GM21825 (cell line): Measurements from ENCODE around the gene TJP2.
"Not testable (repeated sequence)": the region's sequence is repeated elsewhere in the genome, so short reads cannot be mapped to it uniquely, and the experiment has no call there.

Source experiments
- ATAC-seq: cut with Tn5 transposase; IDR thresholded peaks from one replicate; pipeline ENCODE4 v1.9.1; 2021; ENCODE audit warnings: mild to moderate bottlenecking, moderate library complexity; ENCODE audit not compliant: unreplicated experiment

TJP2 gene

DNA sequence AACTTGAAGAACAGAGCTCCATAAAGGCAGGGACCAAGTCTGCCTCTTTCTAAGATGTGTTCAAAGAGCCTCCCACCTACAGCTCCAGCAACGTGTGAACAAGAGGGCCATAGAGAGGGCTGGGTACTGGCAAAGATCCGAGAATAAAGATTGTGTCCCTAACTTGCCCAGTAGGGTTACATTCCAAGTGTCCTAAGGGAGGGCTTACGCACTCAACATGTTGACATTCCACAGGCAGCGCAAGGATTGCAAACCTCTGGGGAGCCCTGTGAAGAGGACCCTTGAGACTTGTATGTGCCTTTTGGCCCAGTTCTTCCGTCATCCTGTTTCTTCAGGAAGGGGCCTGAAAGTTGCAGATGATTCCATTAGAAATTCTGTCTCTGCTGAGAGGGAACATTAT, 102.7 kb downstream of the TJP2 start:
- no peak for ATAC-seq

- peak; percentile 83 for ATAC-seq
Observed at GRCh38 chr9:69279084-69279731, 105.1 kb downstream of the TJP2 start.

GRCh38 chr9:69279733-69280132, 105.7 kb downstream of the TJP2 start:
- no peak for ATAC-seq

DNA sequence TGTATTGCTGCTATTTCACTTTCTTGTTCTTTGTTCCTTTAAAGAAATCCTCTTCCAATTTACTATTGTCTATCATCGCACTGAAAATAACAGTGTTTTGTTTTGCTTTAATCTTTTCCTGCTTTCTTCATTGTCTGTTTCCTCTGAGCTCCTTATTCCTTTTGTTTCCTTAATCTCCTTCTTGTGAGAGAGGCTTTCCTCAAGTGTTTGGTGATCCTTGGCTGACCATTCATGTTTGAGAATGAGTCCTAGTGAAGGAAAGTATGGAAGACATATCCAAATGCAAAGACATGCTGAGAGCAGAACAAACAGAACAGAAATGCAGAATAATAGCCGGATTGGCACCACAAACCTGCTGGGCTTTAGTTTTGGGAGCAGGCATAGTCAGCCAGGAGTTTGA, 108.9 kb downstream of the TJP2 start:
- no peak for ATAC-seq

DNA sequence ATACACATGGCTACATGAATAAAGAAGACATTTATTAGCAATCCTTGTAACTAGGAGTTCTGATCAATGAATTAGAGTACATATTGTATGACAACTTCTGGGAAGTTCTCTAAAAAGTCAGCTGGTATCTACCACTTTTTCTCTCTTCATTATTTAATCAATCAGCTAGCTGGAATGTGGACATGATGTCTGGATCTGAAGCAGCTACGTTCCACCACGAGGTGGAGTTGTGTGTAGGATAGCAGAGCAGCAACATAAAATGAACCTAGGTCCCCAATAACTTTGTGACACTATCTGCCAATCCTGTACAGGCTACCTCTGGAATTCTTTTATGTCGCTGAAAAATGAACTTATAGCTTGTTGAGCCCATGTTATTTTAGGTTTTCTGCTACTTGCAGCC, 118.0 kb downstream of the TJP2 start:
- no peak for ATAC-seq

DNA sequence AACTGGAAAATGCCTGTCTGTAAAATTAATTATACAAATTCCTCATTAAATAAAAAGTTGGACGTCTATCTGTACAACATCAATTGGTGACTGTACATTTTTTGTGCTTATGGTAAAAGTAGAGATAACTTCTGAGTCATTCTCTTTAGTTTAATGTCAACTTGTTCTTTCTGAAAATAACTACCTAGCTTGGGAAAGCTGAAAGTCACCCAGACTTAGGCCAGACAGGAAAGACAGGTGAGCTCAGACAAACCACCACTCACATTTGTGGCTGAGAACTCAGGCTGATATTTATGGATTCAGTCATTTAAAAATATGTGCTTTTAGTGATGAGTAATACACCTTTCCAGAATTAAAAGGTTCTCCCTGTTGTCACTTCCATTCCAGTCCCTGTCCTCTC, 119.1 kb downstream of the TJP2 start:
- no peak for ATAC-seq

DNA sequence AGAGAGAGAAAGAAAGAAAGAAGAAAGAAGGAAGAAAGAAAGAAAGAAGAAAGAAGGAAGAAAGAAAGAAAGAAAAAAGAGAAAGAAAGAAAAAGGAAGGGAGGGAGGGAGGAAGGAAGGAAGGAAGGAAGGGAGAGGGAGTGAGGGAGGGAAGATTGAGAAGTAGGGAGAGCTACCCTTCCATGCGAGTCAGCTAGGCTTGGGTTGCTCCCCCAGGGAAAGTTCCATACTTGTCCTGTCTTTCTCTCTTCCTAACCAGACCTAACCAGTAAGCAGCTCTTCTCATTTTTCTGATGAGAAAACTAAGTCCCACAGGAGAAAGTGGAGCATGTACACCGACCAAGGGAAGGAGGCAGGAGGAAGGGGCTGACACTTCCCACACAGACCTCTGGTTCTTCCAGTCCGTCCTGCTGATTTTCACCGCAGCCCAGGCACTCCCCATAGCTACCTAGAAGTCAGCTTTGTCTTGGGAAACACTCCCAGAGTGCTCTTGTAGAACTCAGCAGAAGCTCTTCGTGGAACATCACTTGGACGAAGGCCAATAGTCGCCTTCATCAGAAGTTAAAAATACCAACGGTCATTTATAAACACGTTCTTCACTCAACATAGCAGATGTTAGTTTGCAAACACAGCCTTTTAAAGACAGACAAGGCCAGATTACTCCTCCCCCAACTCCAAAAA, 121.9 kb downstream of the TJP2 start:
- ATAC-seq, result no peak

DNA sequence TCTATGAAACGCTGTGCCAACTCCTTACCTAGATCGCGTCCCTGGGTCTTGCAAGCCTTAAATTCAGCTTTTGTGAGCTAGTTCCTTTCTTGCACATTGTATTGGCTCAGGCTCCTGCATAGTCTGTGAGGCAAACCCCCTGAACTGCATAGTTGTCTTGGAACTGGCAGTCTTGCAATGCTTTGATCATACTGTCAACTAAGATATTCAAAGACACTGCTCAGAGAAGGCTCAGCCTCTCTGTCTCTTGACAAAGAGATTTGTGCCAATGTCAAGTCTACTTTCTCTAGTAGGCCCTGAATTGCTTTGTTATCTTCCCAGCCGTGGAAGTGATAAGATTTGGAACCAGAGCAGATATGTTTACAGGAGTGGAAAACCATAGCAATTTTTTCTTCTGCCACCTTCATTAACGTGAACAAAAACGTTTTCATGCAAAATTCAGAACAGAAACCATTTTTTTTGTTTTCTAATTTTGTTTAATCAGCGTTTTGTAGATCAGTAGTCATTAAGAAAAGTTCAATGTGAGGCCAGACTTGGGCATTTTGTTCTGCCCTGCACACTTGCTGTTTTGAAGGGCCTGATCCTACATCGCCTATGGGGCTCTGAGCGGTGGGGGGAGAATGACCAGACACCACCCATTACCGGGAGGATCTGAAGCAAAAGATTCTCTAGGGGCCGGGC, 123.4 kb downstream of the TJP2 start:
- ATAC-seq, result no peak

- no peak for ATAC-seq
Observed at GRCh38 chr9:69299315-69299714, 125.2 kb downstream of the TJP2 start.

- no peak for ATAC-seq
Observed at GRCh38 chr9:69299826-69300225, 125.7 kb downstream of the TJP2 start.

DNA sequence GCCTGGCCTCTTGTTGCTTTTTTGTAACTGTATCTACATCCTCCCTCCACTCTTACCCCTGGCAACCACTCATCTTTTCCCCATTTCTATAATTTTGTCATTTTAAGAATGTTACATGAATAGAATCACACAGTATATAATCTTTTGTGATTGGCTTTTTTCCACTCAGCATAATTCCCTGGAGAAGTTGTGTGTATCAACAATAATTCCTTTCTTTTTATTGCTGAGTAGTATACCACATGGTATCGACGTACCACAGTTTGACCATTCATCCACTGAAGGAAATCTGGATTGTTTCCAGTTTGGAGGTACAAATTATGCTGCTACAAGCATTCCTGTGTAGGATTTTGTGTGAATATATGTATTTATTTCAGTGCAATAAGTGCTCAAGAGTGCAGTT, 129.3 kb downstream of the TJP2 start:
- ATAC-seq, result no peak

GRCh38 chr9:69306895-69307445, 132.9 kb downstream of the TJP2 start:
- not testable (repeated sequence) for ATAC-seq

GRCh38 chr9:69307446-69308205, 133.5 kb downstream of the TJP2 start:
- ATAC-seq, result no peak

GRCh38 chr9:69308206-69308931, 134.3 kb downstream of the TJP2 start:
- ATAC-seq, result no peak

DNA sequence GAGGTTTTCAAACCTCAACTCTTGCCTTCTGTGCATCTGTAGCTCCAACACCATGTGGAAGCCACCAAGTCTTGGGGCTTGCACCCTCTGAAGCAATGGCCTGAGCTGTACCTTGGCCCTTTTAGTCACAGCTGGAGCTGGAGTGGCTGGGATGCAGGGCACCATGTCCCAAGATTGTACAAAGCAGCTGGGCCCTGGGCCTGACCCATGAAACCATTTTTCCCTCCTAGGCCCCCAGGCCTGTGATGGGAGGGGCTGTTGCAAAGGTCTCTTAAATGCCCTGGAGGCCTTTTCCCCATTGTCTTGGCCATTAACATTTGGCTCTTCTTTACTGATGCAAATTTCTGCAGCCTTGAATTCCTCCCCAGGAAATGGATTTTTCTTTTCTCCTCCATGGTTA, 139.1 kb downstream of the TJP2 start:
- ATAC-seq, result no peak

DNA sequence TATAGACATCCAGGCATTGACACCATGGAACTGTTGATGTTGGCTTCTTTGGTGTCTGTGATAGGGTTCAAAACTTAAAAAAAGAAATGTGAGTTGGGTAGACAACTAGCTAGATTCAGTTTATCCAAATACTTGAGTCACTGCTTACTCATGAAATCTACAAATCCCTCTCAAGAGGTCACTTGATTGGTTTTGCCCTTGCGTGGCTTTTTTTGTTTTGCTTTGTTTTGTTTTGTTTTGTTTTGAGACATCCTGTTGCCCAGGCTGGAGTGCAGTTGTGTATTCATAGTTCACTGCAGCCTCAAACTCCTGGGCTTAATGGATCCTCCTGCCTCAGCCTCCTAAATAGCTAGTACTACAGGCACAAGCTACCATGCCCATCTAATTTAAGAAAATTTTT, 140.5 kb downstream of the TJP2 start:
- no peak for ATAC-seq

DNA sequence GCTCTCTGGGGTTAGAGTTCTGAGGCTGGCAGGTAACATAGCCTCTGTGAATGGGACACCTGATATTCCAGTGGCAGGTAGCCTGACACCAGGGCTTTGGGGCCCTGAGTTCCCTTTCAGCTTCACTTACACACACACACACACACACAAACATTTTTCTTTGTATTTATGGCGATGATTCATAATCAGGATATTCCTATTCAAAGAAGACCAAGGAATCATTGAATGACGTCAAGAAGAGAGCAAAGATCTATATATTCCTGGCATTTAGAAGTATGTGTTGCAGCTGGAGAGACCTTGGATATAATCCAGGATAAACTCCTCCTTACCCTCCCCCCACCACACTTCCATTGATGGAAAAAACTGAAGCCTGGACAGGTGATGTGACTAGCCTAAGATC, 143.0 kb downstream of the TJP2 start:
- ATAC-seq, result no peak

DNA sequence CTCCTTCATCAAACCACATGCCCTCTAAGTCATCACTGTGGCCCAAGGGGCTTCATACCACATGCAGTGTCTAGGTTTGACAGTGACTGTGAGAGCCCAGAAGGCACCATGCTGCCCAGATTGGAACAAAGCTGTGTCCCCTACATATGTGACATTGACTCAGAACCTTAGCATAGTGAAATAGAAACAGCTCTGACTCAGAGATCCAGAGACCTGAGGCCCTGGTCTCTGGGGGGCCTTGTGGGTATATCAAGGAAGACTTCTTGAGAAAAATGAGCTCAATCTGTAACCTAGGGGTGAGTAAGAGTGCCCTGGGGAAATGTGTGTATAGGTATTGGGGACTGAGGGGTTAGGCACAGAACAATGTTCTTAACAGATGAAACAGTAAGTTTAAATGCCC, 143.8 kb downstream of the TJP2 start:
- peak; percentile 97 for ATAC-seq

DNA sequence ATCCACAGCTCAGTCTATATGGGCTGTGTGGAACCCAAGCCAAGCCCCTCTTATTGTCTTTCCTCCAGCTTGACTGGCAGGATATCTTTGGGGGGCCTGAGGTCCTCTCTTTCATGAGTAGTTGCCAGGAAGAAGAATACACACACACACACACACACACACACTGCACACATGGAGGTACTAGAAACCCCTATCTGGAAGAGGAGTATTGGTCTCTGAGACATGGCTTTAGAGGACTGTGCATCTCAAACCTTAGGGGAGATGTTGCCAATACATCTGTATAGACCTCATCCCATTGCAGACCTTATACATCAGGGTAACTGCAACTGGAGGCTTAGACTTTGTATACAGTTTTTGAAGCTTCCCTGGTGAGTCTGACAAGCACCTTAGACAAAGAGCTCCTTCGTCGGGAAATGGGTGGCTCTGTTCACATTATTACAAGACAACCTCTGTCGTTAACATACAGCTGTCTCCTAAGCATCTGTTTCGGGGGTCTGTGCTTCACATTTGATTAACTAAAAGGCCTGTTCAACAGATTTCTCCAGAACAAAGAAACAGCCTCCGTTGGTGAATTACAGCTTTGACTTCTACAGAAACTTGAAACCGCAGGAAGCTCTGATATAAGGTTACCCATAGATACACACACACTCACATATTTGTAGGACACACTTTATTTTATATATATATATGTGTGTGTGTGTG, 145.4 kb downstream of the TJP2 start:
- ATAC-seq, result no peak

GRCh38 chr9:69322256-69322655, 148.2 kb downstream of the TJP2 start:
- no peak for ATAC-seq
